ENCODE measurements around the gene MAPK10.
"Not testable (repeated sequence)": the region's sequence is repeated elsewhere in the genome, so short reads cannot be mapped to it uniquely, and the experiment has no call there.

MAPK10 gene

DNA sequence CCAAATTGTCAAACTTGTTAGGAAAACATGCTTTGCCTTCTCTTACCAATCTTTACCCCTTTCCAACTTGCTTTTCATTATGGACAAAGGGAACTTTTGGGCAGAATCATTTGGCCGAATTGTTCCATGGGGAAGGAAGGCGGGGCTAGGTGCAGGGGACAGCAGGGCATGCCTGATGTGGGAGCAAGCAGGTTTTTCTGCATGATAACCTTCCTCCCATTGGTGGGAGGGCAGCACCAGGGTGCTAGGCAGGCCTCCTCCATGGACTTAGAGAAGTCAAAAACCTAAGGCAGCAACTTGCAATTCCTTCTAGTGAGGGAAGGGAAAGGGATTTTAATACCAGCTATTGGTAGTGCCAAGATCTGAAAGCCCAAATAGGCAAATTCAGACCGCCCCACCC lies 260.5 kb downstream of the MAPK10 start:
- DNase-seq, result no peak

DNA sequence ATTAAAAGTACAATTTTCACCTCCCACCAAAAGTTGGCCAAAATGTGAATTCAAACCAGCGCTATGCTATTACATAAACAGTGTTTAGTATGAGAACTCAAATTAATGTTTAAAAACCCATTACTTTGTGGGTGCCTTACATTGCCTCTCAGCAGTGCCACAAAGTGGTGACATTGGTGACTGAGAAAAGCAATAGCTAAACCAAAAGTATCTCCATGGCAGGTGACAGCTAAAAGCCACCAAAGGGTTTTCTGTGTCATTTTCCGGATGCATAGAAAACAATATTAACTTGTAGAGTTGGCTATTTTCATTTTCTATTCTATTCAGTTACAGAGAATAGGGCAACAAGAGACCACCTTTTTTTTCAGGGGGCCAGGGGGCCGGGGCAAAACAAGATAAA lies 261.2 kb downstream of the MAPK10 start:
- DNase-seq, result no peak

GRCh38 chr4:86096373-86096772 lies 263.5 kb downstream of the MAPK10 start:
- DNase-seq, result no peak

GRCh38 chr4:86092684-86093083 lies 267.2 kb downstream of the MAPK10 start:
- DNase-seq, result no peak

- no peak for DNase-seq
Measured at GRCh38 chr4:86091201-86091600, 268.7 kb downstream of the MAPK10 start.

- no peak for DNase-seq
Measured at GRCh38 chr4:86089781-86090323, 270.0 kb downstream of the MAPK10 start.

GRCh38 chr4:86089053-86089452 lies 270.8 kb downstream of the MAPK10 start:
- DNase-seq, result no peak

- not testable (repeated sequence) for DNase-seq
Measured at GRCh38 chr4:86075796-86076195, 284.1 kb downstream of the MAPK10 start.

DNA sequence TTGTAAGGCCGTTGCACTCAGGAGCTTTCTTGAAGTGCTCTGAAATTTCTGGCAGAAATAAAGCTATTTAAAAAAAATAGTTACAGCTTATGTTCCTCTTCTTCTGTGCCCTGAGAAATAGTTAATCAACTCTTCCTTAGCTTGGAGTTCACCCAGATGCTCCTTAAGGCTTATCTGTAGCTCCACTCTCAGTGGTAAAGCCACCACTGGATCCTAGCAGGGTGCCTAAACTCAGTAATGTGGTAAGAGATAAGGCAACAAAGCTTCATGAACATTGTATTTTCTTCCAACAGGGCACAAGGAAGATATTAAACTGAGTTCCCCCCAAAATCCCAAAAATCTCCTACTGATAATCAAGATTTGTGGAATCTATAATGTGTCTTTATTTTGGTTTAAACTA lies 299.5 kb downstream of the MAPK10 start:
- no peak for DNase-seq

DNA sequence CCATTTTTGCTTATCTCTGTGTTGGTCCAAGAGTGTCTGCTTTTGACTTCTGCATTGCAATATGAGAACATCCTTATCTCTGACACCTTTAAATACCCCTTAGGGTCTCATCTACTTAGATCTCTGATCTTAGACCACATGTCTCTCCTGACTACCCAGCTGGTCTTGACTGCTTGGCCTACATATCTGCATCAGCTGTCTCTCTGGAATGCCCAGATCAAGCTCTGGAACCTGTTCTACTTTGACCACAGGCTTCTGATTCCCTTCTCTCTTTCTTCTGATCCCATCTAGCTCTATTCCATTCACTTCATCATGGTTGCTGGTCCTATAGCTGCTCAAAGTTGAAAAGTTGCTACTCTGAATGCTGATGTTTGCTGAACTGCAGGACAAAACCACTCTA lies 301.2 kb downstream of the MAPK10 start:
- DNase-seq, result no peak

DNA sequence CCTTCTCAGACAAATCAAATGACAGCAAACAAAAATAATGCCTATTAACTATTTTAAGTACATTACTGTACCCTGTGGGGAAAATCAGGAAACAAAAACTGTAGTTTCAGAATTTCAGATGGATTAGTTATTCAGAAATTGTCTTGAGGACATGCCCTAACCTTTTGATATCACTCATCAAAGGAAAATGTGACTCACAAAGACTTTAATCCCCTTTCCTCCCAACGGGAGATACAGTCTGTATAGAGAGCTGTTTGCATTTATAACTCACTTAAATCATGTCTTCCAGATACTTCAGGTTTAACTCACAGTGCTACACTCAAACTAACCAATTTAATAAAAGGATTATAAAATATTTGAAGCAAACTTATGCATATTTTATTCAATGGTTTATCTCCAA lies 304.0 kb downstream of the MAPK10 start:
- DNase-seq, result no peak

DNA sequence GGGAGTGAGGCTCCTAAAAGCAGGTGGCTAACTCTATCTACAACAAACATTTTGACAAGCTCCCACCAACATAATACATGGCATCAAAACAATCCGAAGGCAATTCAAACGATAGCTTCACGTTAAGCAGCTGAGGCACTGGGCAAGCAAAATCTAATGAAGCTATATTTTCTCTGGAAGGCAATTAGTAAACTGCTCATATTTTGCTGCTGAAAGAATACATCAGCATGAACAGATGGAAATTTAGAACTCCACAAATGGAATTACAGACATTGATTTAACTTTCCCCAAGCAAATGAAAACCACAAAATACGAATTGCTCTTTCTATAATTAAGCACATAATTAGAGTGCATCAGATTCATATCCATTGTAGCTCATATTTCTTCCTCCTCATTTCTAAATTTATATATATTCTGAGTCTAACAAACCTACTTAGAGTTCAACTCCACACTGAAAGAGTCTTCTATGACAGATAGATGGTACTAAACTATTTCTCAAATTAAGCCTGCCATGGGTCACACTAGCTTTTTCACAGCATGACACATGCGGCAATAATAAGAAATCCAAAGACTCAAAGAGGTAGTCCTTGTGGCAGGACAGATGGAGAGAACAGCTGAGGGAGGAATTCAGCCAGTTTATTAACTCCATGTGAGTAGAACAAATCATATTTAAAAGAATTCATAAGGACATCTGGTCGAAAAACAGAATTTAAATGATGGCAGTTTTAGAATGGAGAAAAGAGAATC lies 305.4 kb downstream of the MAPK10 start:
- DNase-seq, result no peak

DNA sequence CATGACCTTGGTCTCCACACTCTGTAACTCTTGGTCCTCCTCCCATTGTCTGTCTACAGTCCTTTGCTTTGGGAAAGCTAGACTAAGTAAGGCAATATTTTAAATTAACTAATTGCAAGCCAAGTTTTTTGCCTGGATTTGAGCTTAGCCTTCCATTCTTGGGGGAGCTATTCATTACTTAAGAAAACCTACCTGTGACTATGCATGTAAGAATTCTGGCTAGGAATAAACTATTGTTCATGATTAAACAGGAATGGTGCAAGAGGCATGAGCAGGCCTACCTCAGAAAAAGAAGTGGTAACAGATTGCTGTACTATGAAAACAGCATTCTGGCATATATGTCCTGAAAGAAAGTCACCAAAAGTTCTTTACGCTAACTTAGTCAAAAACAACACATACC lies 309.4 kb downstream of the MAPK10 start:
- no peak for DNase-seq

GRCh38 chr4:86048426-86048825 lies 311.4 kb downstream of the MAPK10 start:
- no peak for DNase-seq

DNA sequence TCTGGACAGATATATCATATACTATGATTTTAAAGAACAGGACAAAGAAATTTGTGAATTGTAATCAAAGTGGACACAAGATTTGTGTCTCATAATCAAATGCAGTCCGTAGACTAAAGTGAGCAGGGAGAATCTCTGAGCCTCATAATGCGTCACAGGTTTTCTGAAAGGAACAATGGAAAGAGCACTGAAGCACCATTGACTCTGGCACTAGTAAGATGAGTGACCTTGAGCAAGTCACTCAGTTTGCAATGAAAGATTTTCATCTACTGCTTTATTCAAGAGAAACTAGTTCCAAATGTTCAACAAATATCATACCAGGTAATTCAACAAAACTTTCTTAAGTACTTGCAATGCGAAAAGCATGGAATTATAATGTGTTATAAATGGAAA lies 315.3 kb downstream of the MAPK10 start:
- no peak for DNase-seq

DNA sequence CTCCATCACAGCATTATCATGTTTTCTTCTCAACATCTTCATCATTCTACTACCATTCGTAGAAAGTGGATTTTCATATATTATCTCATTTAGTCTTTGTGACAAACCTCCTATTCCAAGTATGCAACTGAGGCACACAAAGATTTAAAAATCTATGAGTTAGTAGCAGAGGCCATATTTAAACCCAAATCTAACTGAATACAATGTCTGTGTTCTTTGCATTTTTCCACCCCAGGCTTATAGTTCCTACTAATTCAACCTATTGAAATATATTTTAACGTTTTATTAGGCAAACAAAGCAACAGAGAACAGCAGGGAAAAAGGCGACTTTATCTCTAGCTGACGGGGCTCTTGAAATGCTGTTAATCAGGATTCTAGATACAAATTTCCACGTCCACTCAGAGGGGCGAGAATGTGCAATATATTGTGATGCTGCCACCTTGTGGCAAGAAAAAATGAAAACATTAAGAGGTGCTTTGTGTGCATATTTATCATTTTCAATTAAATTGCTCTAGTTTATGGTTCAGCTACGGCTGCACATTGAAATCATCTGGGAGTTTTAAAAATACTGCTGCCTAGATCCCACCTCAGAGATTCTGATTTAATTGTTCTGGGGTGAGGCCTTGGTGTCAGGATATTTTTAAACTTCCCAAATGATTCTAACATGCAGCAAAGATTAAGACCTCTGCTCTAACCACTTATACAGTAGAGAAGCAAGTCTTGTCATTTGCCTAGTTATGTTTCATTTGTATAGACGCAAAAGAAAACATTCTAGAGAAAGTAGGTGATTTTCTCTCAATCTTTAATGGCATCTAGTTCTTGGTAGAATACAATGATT lies 315.9 kb downstream of the MAPK10 start:
- peak in 1 of 6 experiments; percentile 5 for DNase-seq

GRCh38 chr4:86038037-86038436 lies 321.8 kb downstream of the MAPK10 start:
- no peak for DNase-seq

- DNase-seq, result no peak
Measured at GRCh38 chr4:86036736-86037135, 323.1 kb downstream of the MAPK10 start.

DNA sequence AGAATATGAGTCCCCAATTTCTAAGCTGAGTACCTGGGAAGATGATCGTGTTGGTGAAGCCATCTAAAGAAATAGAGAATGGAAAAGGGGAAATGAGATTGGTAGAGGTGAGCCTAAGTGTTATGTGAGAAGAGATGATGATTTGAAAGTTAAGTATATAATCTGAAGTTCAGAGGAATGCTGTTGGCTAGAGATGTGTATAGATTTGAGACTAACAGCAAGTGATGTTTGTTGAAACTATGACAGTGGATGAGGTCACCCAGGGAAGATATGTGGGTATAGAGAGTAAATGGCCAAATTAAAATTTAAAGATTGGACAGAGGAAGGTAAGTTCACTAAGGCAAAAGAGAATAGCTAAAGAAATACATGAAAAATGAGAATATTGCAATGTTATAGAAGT lies 324.2 kb downstream of the MAPK10 start:
- DNase-seq, result no peak

- no peak for DNase-seq
Measured at GRCh38 chr4:86034616-86035015, 325.2 kb downstream of the MAPK10 start.

GRCh38 chr4:86033171-86033570 lies 326.7 kb downstream of the MAPK10 start:
- no peak for DNase-seq

- no peak for DNase-seq
Measured at GRCh38 chr4:86032476-86033022, 327.3 kb downstream of the MAPK10 start.

GRCh38 chr4:86031927-86032326 lies 327.9 kb downstream of the MAPK10 start:
- no peak for DNase-seq

GRCh38 chr4:86026720-86027119 lies 333.1 kb downstream of the MAPK10 start:
- DNase-seq, result no peak
